Neuronal stem cell (in vitro differentiated cells): ENCODE results near the gene MED13L.

Experiments
- DNase-seq: peaks from one replicate; pipeline ENCODE4 v3.0.0-alpha.2; 2013; ENCODE audit warnings: low spot score
- H2AFZ ChIP-seq: one replicate; pipeline ENCODE4 v1.6.1; 2013; ENCODE audit warnings: mild to moderate bottlenecking, low read length, inconsistent platforms
- H2AK5ac ChIP-seq: 2 replicates; pipeline ENCODE4 v1.6.1; 2013; ENCODE audit warnings: low read depth, mild to moderate bottlenecking, inconsistent platforms, low read length, moderate library complexity, mixed read lengths
- H2BK120ac ChIP-seq: 2 replicates; pipeline ENCODE4 v1.6.1; 2013; ENCODE audit warnings: low read depth, mild to moderate bottlenecking, inconsistent platforms, low read length, moderate library complexity, mixed read lengths
- H2BK12ac ChIP-seq: one replicate; pipeline ENCODE4 v1.6.1; 2013; ENCODE audit warnings: low read length, inconsistent platforms
- H2BK15ac ChIP-seq: 2 replicates; pipeline ENCODE4 v1.6.1; 2013; ENCODE audit warnings: mild to moderate bottlenecking, low read length, inconsistent platforms, mixed read lengths
- H2BK5ac ChIP-seq: one replicate; pipeline ENCODE4 v1.6.1; 2013; ENCODE audit warnings: inconsistent platforms, mild to moderate bottlenecking, low read length, moderate library complexity
- H3K14ac ChIP-seq: one replicate; pipeline ENCODE4 v1.6.1; 2013; ENCODE audit warnings: low read length, inconsistent platforms
- H3K18ac ChIP-seq: 2 replicates; pipeline ENCODE4 v1.6.1; 2013; ENCODE audit warnings: low read length, inconsistent platforms
- H3K23ac ChIP-seq: 2 replicates; pipeline ENCODE4 v1.6.1; 2013; ENCODE audit warnings: low read depth, mild to moderate bottlenecking, mixed read lengths, low read length, inconsistent platforms; ENCODE audit not compliant: poor library complexity
- H3K27ac ChIP-seq: replicated peaks from 3 replicates; pipeline ENCODE4 v1.5.1; 2013; ENCODE audit warnings: low read length, inconsistent platforms
- H3K27me3 ChIP-seq, 3 experiments: 2 replicates each; pipeline ENCODE4 v1.6.1; 2013; ENCODE audit warnings: low read length in 3 of 3, mild to moderate bottlenecking in 2 of 3, inconsistent platforms in 1 of 3, low read depth in 1 of 3, mixed read lengths in 1 of 3, moderate library complexity in 1 of 3; ENCODE audit not compliant: control insufficient read depth in 3 of 3, insufficient read depth in 3 of 3
- H3K36me3 ChIP-seq, 2 donors: replicated peaks in 1 of 2; 2 replicates each; pipeline ENCODE4 v1.6.1; 2013; ENCODE audit warnings: low read length in 2 of 2; ENCODE audit not compliant: control insufficient read depth in 2 of 2, insufficient read depth in 2 of 2
- H3K4ac ChIP-seq: 2 replicates; pipeline ENCODE4 v1.6.1; 2013; ENCODE audit warnings: inconsistent platforms, mild to moderate bottlenecking, low read length, moderate library complexity
- H3K4me1 ChIP-seq, 2 donors: 1 replicate in 1 of 2; 2 replicates in 1 of 2; pipeline ENCODE4 v1.6.1; 2013; ENCODE audit warnings: low read length in 2 of 2, low read depth in 1 of 2; ENCODE audit not compliant: control insufficient read depth in 2 of 2, insufficient read depth in 1 of 2
- H3K4me2 ChIP-seq: one replicate; pipeline ENCODE4 v1.6.1; 2013; ENCODE audit warnings: mild to moderate bottlenecking, low read length, inconsistent platforms; ENCODE audit not compliant: insufficient read depth, poor library complexity, severe bottlenecking
- H3K4me3 ChIP-seq, 2 donors: 2 replicates each; pipeline ENCODE4 v1.5.1; 2013; ENCODE audit warnings: low read length in 2 of 2, mild to moderate bottlenecking in 2 of 2, inconsistent platforms in 1 of 2, moderate library complexity in 1 of 2
- H3K79me1 ChIP-seq: one replicate; pipeline ENCODE4 v1.6.1; 2013; ENCODE audit warnings: low read depth, mild to moderate bottlenecking, inconsistent platforms, low read length, moderate library complexity
- H3K9ac ChIP-seq: one replicate; pipeline ENCODE4 v1.6.1; 2013; ENCODE audit warnings: mild to moderate bottlenecking, low read depth, low read length, inconsistent platforms; ENCODE audit not compliant: poor library complexity
- H3K9me3 ChIP-seq, 2 donors: replicated peaks in 1 of 2; 2 replicates each; pipeline versions ENCODE3 to v1.6.1; 2013; ENCODE audit warnings: low read length in 2 of 2, mild to moderate bottlenecking in 2 of 2, inconsistent platforms in 1 of 2, low read depth in 1 of 2, mixed read lengths in 1 of 2, moderate library complexity in 1 of 2; ENCODE audit not compliant: control insufficient read depth in 2 of 2, insufficient read depth in 1 of 2
- H4K8ac ChIP-seq: one replicate; pipeline ENCODE4 v1.6.1; 2013; ENCODE audit warnings: low read depth, mild to moderate bottlenecking, inconsistent platforms, low read length, moderate library complexity
- H4K91ac ChIP-seq: one replicate; pipeline ENCODE4 v1.6.1; 2013; ENCODE audit warnings: low read length, low read depth, mild to moderate bottlenecking, inconsistent platforms; ENCODE audit not compliant: poor library complexity
- WGBS, 2 donors: extraction: QIAGEN DNeasy Blood & Tissue Kit; methylation state at CpG; one replicate each; pipeline ENCODE4 v1.1.7; 2013; ENCODE audit warnings: missing lambda C conversion rate in 2 of 2, mixed read lengths in 1 of 2; ENCODE audit not compliant: insufficient read length in 2 of 2, insufficient replicate concordance in 1 of 2; ENCODE audit errors: extremely low coverage in 2 of 2; 5-methylcytosine and 5-hydroxymethylcytosine counted together

The MED13L gene

GRCh38 chr12:116150452-116150851 lies 127.0 kb downstream of the MED13L start:
- Histone ChIP-seq H2BK5ac (no peak overlapping the region), H3K79me1 (no peaks in the 10 kb centered on the region), H3K4me3 (no peak overlapping the region), H3K23ac (no peak overlapping the region), H3K36me3 (no peaks in the 10 kb centered on the region), H3K14ac (no peak overlapping the region), H3K9ac (no peak overlapping the region), H2AK5ac (no peak overlapping the region), H2BK120ac (no peak overlapping the region), H3K27me3 (no peaks in the 10 kb centered on the region), H3K4ac (no peak overlapping the region), H2BK15ac (no peak overlapping the region), H3K27ac (no peak overlapping the region), H4K91ac (no peak overlapping the region), H3K18ac (no peak overlapping the region), H3K4me1 (peaks cover 13 to 16% of the 10 kb centered on the region in 2 donors), H3K9me3 (no peaks in the 10 kb centered on the region), H2AFZ (no peak overlapping the region), H2BK12ac (no peak overlapping the region), H3K4me2 (no peak overlapping the region), H4K8ac (no peak overlapping the region)
- DNase-seq = no peak
- WGBS, 2 donors = no CpG with 5 or more reads among the region's 5 CpGs

GRCh38 chr12:116150001-116150400 lies 127.5 kb downstream of the MED13L start:
- no peak overlapping the region for H3K18ac ChIP-seq
- no peak overlapping the region for H2AFZ ChIP-seq
- H3K27me3 ChIP-seq = no peaks in the 10 kb centered on the region
- no peaks in the 10 kb centered on the region for H3K79me1 ChIP-seq
- peaks cover 12 to 16% of the 10 kb centered on the region in 2 donors for H3K4me1 ChIP-seq
- no peak overlapping the region for H2BK5ac ChIP-seq
- no peak overlapping the region for H3K14ac ChIP-seq
- no peak overlapping the region for H3K4me3 ChIP-seq
- no peaks in the 10 kb centered on the region for H3K9me3 ChIP-seq
- no peak overlapping the region for H4K91ac ChIP-seq
- no peaks in the 10 kb centered on the region for H3K36me3 ChIP-seq
- H3K9ac ChIP-seq = no peak overlapping the region
- no peak overlapping the region for H3K4ac ChIP-seq
- H2BK120ac ChIP-seq = no peak overlapping the region
- DNase-seq = no peak
- no peak overlapping the region for H3K4me2 ChIP-seq
- H2BK15ac ChIP-seq = no peak overlapping the region
- H3K23ac ChIP-seq = no peak overlapping the region
- H2AK5ac ChIP-seq = no peak overlapping the region
- no peak overlapping the region for H4K8ac ChIP-seq
- no peak overlapping the region for H2BK12ac ChIP-seq
- no peak overlapping the region for H3K27ac ChIP-seq
- no CpG with 5 or more reads among the region's 4 CpGs for WGBS, 2 donors

GRCh38 chr12:116148844-116149243 lies 128.6 kb downstream of the MED13L start:
- no peak overlapping the region for H4K91ac ChIP-seq
- no peak overlapping the region for H3K18ac ChIP-seq
- H3K27ac ChIP-seq = no peak overlapping the region
- H3K4me1 ChIP-seq = peaks cover 12 to 13% of the 10 kb centered on the region in 2 donors
- H3K4ac ChIP-seq = no peak overlapping the region
- no peak overlapping the region for H3K4me2 ChIP-seq
- no peaks in the 10 kb centered on the region for H3K79me1 ChIP-seq
- H4K8ac ChIP-seq = no peak overlapping the region
- no CpG with 5 or more reads among the region's 3 CpGs for WGBS, 2 donors
- no peak overlapping the region for H2BK12ac ChIP-seq
- H2BK120ac ChIP-seq = no peak overlapping the region
- no peak for DNase-seq
- no peak overlapping the region for H2AFZ ChIP-seq
- H3K23ac ChIP-seq = no peak overlapping the region
- no peak overlapping the region for H2BK15ac ChIP-seq
- H3K9ac ChIP-seq = no peak overlapping the region
- H2BK5ac ChIP-seq = no peak overlapping the region
- no peaks in the 10 kb centered on the region for H3K36me3 ChIP-seq
- no peak overlapping the region for H3K14ac ChIP-seq
- H3K4me3 ChIP-seq = no peak overlapping the region
- no peak overlapping the region for H2AK5ac ChIP-seq
- no peaks in the 10 kb centered on the region for H3K9me3 ChIP-seq
- H3K27me3 ChIP-seq = no peaks in the 10 kb centered on the region

- no peak overlapping the region for H3K9ac ChIP-seq
- no peak overlapping the region for H2BK15ac ChIP-seq
- no peak overlapping the region for H2BK5ac ChIP-seq
- peaks cover 0 to 7% of the 10 kb centered on the region in 2 donors for H3K4me1 ChIP-seq
- H3K4me3 ChIP-seq = no peak overlapping the region
- H3K27me3 ChIP-seq = no peaks in the 10 kb centered on the region
- H3K4me2 ChIP-seq = no peak overlapping the region
- no peak overlapping the region for H2BK120ac ChIP-seq
- no CpG with 5 or more reads among the region's 8 CpGs for WGBS, 2 donors
- no peaks in the 10 kb centered on the region for H3K9me3 ChIP-seq
- no peak overlapping the region for H3K23ac ChIP-seq
- H3K18ac ChIP-seq = no peak overlapping the region
- no peak overlapping the region for H2AFZ ChIP-seq
- no peak overlapping the region for H3K14ac ChIP-seq
- H3K4ac ChIP-seq = no peak overlapping the region
- no peak for DNase-seq
- H3K36me3 ChIP-seq = no peaks in the 10 kb centered on the region
- H2BK12ac ChIP-seq = no peak overlapping the region
- H4K91ac ChIP-seq = no peak overlapping the region
- no peaks in the 10 kb centered on the region for H3K79me1 ChIP-seq
- no peak overlapping the region for H4K8ac ChIP-seq
- no peak overlapping the region for H3K27ac ChIP-seq
- no peak overlapping the region for H2AK5ac ChIP-seq
These were observed 131.1 kb downstream of the MED13L start for GRCh38 chr12:116146386-116146785.
